SK-N-SH (cell line): Measurements from ENCODE around the gene ANKRD1. TPM values are rescaled to one million over a fixed set of nuclear protein-coding genes. Genes with fewer than 3 reads are reported as not detected.
A peak's percentile ranks its signal among the peaks of the same experiment; 100 is the strongest.

ENCODE experiments used
- CTCF ChIA-PET: fragments of 300-600, 350-600 bp; formaldehyde crosslinking; extraction: SDS; loops from one replicate; lab custom pipeline; 2021; lab: Yijun Ruan, JAX
- POLR2A ChIA-PET: fragments of 350-600 bp; sonication (Branson Sonifier 250); formaldehyde crosslinking; extraction: SDS; loops from one replicate; lab custom pipeline; 2020; ENCODE audit warnings: antibody characterized with exemption, inconsistent platforms; lab: Yijun Ruan, JAX
- DNase-seq: peaks from one replicate; pipeline ENCODE4 v3.0.0; 2012
- H2AFZ ChIP-seq: fragments of 200-600 bp; sonication (generic); 2 replicates; pipeline ENCODE4 v1.8.1; 2016; ENCODE audit warnings: antibody characterized with exemption, mild to moderate bottlenecking, low read depth
- H3F3A ChIP-seq: fragments of 200-600 bp; sonication (generic); replicated peaks from 2 replicates; pipeline ENCODE3; 2016; ENCODE audit warnings: antibody characterized with exemption, mild to moderate bottlenecking; ENCODE audit not compliant: insufficient read depth
- H3K27ac ChIP-seq, 2 experiments: fragments of 200-500 bp in 1 of 2; fragments of 200-600 bp in 1 of 2; sonication (Bioruptor generic) in 1 of 2; sonication (generic), shearing (Covaris generic) in 1 of 2; 2 replicates each; pipeline versions ENCODE4 v1.5.1 to v1.6.1; 2014 to 2016; ENCODE audit warnings: low read depth in 2 of 2, inconsistent platforms in 1 of 2, low read length in 1 of 2, mild to moderate bottlenecking in 1 of 2, mixed read lengths in 1 of 2
- H3K27me3 ChIP-seq: fragments of 200-600 bp; sonication (generic), shearing (Covaris generic); 2 replicates; pipeline ENCODE4 v1.6.1; 2016; ENCODE audit warnings: mixed run types; ENCODE audit not compliant: insufficient read depth
- H3K36me3 ChIP-seq, 2 experiments: fragments of 200-500 bp in 1 of 2; fragments of 200-600 bp in 1 of 2; sonication (Bioruptor generic) in 1 of 2; sonication (generic) in 1 of 2; replicated peaks in 1 of 2; 2 replicates each; pipeline versions ENCODE3 to v1.5.1; 2014 to 2016; ENCODE audit warnings: low read length in 1 of 2, mild to moderate bottlenecking in 1 of 2; ENCODE audit not compliant: insufficient read depth in 2 of 2, control insufficient read depth in 1 of 2
- H3K4me1 ChIP-seq, 2 experiments: fragments of 200-500 bp in 1 of 2; fragments of 200-600 bp in 1 of 2; sonication (Bioruptor generic) in 1 of 2; sonication (generic), shearing (Covaris generic) in 1 of 2; 2 replicates each; pipeline versions ENCODE4 v1.5.1 to v1.6.1; 2014 to 2016; ENCODE audit warnings: low read depth in 1 of 2, low read length in 1 of 2, mixed run types in 1 of 2; ENCODE audit not compliant: insufficient read depth in 2 of 2, control insufficient read depth in 1 of 2
- H3K4me2 ChIP-seq: fragments of 200-600 bp; sonication (generic), shearing (Covaris generic); 2 replicates; pipeline ENCODE4 v1.6.1; 2017; ENCODE audit warnings: mixed run types
- H3K4me3 ChIP-seq, 2 experiments: fragments of 200-500 bp in 1 of 2; fragments of 200-600 bp in 1 of 2; sonication (Bioruptor generic) in 1 of 2; sonication (generic), shearing (Covaris generic) in 1 of 2; 2 replicates each; pipeline versions ENCODE4 v1.5.1 to v1.8.1; 2014 to 2016; ENCODE audit warnings: low read depth in 2 of 2, inconsistent platforms in 1 of 2, low read length in 1 of 2, mild to moderate bottlenecking in 1 of 2, mixed read lengths in 1 of 2, moderate library complexity in 1 of 2
- H3K79me2 ChIP-seq: fragments of 200-600 bp; sonication (generic); 2 replicates; pipeline ENCODE4 v1.8.1; 2017; ENCODE audit warnings: mild to moderate bottlenecking; ENCODE audit not compliant: insufficient read depth
- H3K9ac ChIP-seq: fragments of 200-600 bp; sonication (generic); 2 replicates; pipeline ENCODE4 v1.6.1; 2017; ENCODE audit warnings: mixed run types
- H3K9me2 ChIP-seq: fragments of 200-600 bp; sonication (generic); 2 replicates; pipeline ENCODE4 v1.6.1; 2017; ENCODE audit warnings: mixed run types
- H3K9me3 ChIP-seq: fragments of 200-600 bp; sonication (generic); 2 replicates; pipeline ENCODE4 v1.6.1; 2017; ENCODE audit warnings: mixed run types, mild to moderate bottlenecking, moderate library complexity
- H4K20me1 ChIP-seq: fragments of 200-600 bp; sonication (generic); 2 replicates; pipeline ENCODE4 v1.6.1; 2017; ENCODE audit warnings: mild to moderate bottlenecking, mixed run types; ENCODE audit not compliant: insufficient read depth
- EP300 ChIP-seq, 2 experiments: IDR thresholded peaks; 2 replicates each; pipeline versions ENCODE4 v1.4.0 to v1.6.1; 2012; ENCODE audit warnings: borderline replicate concordance in 1 of 2, low read depth in 1 of 2, low read length in 1 of 2
- FOXM1 ChIP-seq: IDR thresholded peaks from 2 replicates; pipeline ENCODE4 v1.4.0; 2012; ENCODE audit warnings: low read depth, mild to moderate bottlenecking
- GABPA ChIP-seq: IDR thresholded peaks from 2 replicates; pipeline ENCODE4 v1.4.0; 2012; ENCODE audit warnings: low read depth, mild to moderate bottlenecking
- GATA2 ChIP-seq: sonication (generic); formaldehyde crosslinking; IDR thresholded peaks from 2 replicates; pipeline ENCODE4 v1.5.0; 2020; ENCODE audit warnings: mild to moderate bottlenecking, missing genetic modification reagents
- IRF3 ChIP-seq: fragments of 150-350 bp; IDR thresholded peaks from 2 replicates; pipeline ENCODE4 v1.6.1; 2016; ENCODE audit warnings: mild to moderate bottlenecking, low read depth, low read length
- NFIC ChIP-seq: IDR thresholded peaks from 2 replicates; pipeline ENCODE4 v1.4.0; 2012; ENCODE audit warnings: borderline replicate concordance
- PBX3 ChIP-seq: IDR thresholded peaks from 2 replicates; pipeline ENCODE4; 2012
- POLR2AphosphoS5 ChIP-seq: IDR thresholded peaks from 2 replicates; pipeline ENCODE4 v1.6.1; 2012; ENCODE audit warnings: low read depth, low read length
- RFX5 ChIP-seq: IDR thresholded peaks from 2 replicates; pipeline ENCODE4 v1.6.1; 2012; ENCODE audit warnings: mild to moderate bottlenecking, improper control_type of control experiment, low read length
- RXRA ChIP-seq: IDR thresholded peaks from 2 replicates; pipeline ENCODE4 v1.4.0; 2012; ENCODE audit warnings: low read depth, mild to moderate bottlenecking, borderline replicate concordance
- SIN3A ChIP-seq: IDR thresholded peaks from 2 replicates; pipeline ENCODE4 v1.6.1; 2012; ENCODE audit warnings: low read depth, mild to moderate bottlenecking, low read length, moderate library complexity, borderline replicate concordance
- SMC3 ChIP-seq: IDR thresholded peaks from 2 replicates; pipeline ENCODE4 v1.6.1; 2012; ENCODE audit warnings: low read depth, low read length, improper control_type of control experiment
- TAF1 ChIP-seq: IDR thresholded peaks from 2 replicates; pipeline ENCODE4 v1.6.1; 2012; ENCODE audit warnings: low read depth, mild to moderate bottlenecking, low read length, moderate library complexity, borderline replicate concordance
- TCF12 ChIP-seq: IDR thresholded peaks from 2 replicates; pipeline ENCODE4 v1.4.0; 2012
- YY1 ChIP-seq: IDR thresholded peaks from 2 replicates; pipeline ENCODE4 v1.4.0; 2012; ENCODE audit warnings: low read depth, mild to moderate bottlenecking
- ZBTB33 ChIP-seq: IDR thresholded peaks from 2 replicates; pipeline ENCODE4 v1.4.0; 2012; ENCODE audit warnings: low read depth, borderline replicate concordance
- WGBS: methylation state at CpG from one replicate; pipeline ENCODE4 v1.1.6; 2017; ENCODE audit warnings: low lambda C conversion rate; 5-methylcytosine and 5-hydroxymethylcytosine counted together
- polyA plus RNA-seq, 3 experiments: library from polyadenylated mRNA; depleted of rRNA; stranded (reverse); fragments of >200 nt; gene quantifications; 2 replicates each; pipeline ENCODE4 v1.2.3, GENCODE V29; 2012
- TF ChIP-seq, protein P1 (sequence below): fragments of 150-350 bp; IDR thresholded peaks from 2 replicates; pipeline ENCODE4 v1.6.1; 2017; ENCODE audit warnings: antibody characterized with exemption, low read length, low read depth, borderline replicate concordance
- TF ChIP-seq, protein P2 (sequence below): IDR thresholded peaks from 2 replicates; pipeline ENCODE4 v1.6.1; 2012; ENCODE audit warnings: mild to moderate bottlenecking, low read depth, low read length, moderate library complexity

ANKRD1 gene
- polyA plus RNA-seq, 1 of the 3 experiments (the other 2 are of a cell fraction): 41.7 TPM

GRCh38 chr10:90939116-90939515 is 18.2 kb upstream of the ANKRD1 start:
- Histone ChIP-seq H4K20me1 (no peaks in the 10 kb centered on the region), H3K9ac (no peak overlapping the region), H3K4me1 (peaks cover 0 to 24% of the 10 kb centered on the region in 2 experiments; a peak in 1 of 4 replicates), H3K36me3 (no peaks in the 10 kb centered on the region), H3K79me2 (no peaks in the 10 kb centered on the region), H3K27ac (no peak overlapping the region), H3K4me3 (no peak overlapping the region), H3K27me3 (no peaks in the 10 kb centered on the region), H3F3A (peaks cover 9% of the 10 kb centered on the region), H2AFZ (no peak overlapping the region), H3K4me2 (no peak overlapping the region), H3K9me3 (no peaks in the 10 kb centered on the region), H3K9me2 (no peaks in the 10 kb centered on the region)
- 97% methylated on average over 1 of the region's 1 CpG for WGBS
- CTCF ChIA-PET: no interaction called here
- TF ChIP-seq RXRA (no peak), ZBTB33 (no peak)
- no peak for DNase-seq
- POLR2A ChIA-PET: no interaction called here

GRCh38 chr10:90937645-90938258 is 16.9 kb upstream of the ANKRD1 start:
- CTCF ChIA-PET: interaction anchor here (1.3 to 1.5 kb wide), 2 partner anchors 18 to 26 kb away, joined by 3 to 6 read pairs; no protein-coding TSS in a partner anchor
- H3K4me3 ChIP-seq: no peak overlapping the region
- TF ChIP-seq YY1: peak; percentile 32; the same call in 1 of the 2 replicates
- TF ChIP-seq PBX3: peak; percentile 94
- TF ChIP-seq, protein P1, sequence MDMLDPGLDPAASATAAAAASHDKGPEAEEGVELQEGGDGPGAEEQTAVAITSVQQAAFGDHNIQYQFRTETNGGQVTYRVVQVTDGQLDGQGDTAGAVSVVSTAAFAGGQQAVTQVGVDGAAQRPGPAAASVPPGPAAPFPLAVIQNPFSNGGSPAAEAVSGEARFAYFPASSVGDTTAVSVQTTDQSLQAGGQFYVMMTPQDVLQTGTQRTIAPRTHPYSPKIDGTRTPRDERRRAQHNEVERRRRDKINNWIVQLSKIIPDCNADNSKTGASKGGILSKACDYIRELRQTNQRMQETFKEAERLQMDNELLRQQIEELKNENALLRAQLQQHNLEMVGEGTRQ: no peak
- no peak for TF ChIP-seq RFX5
- TF ChIP-seq RXRA: no peak
- peak in 1 of 2 experiments; percentile 77; a peak in 2 of 4 replicates for TF ChIP-seq EP300 (IDR thresholded peaks at IDR 0.05; ENCODE audit: borderline replicate concordance in 1 of 2, low read depth in 1 of 2, low read length in 1 of 2)
- TF ChIP-seq SMC3: no peak
- TF ChIP-seq POLR2AphosphoS5: no peak
- TF ChIP-seq SIN3A: no peak
- TF ChIP-seq NFIC: no peak; the same call in 1 of the 2 replicates
- TF ChIP-seq, protein P2, sequence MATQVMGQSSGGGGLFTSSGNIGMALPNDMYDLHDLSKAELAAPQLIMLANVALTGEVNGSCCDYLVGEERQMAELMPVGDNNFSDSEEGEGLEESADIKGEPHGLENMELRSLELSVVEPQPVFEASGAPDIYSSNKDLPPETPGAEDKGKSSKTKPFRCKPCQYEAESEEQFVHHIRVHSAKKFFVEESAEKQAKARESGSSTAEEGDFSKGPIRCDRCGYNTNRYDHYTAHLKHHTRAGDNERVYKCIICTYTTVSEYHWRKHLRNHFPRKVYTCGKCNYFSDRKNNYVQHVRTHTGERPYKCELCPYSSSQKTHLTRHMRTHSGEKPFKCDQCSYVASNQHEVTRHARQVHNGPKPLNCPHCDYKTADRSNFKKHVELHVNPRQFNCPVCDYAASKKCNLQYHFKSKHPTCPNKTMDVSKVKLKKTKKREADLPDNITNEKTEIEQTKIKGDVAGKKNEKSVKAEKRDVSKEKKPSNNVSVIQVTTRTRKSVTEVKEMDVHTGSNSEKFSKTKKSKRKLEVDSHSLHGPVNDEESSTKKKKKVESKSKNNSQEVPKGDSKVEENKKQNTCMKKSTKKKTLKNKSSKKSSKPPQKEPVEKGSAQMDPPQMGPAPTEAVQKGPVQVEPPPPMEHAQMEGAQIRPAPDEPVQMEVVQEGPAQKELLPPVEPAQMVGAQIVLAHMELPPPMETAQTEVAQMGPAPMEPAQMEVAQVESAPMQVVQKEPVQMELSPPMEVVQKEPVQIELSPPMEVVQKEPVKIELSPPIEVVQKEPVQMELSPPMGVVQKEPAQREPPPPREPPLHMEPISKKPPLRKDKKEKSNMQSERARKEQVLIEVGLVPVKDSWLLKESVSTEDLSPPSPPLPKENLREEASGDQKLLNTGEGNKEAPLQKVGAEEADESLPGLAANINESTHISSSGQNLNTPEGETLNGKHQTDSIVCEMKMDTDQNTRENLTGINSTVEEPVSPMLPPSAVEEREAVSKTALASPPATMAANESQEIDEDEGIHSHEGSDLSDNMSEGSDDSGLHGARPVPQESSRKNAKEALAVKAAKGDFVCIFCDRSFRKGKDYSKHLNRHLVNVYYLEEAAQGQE: no peak
- TF ChIP-seq TCF12: peak; percentile 89
- no peak for TF ChIP-seq IRF3
- no peak for TF ChIP-seq GABPA
- TF ChIP-seq GATA2: no peak
- no peak for TF ChIP-seq FOXM1
- TF ChIP-seq TAF1: no peak

More at GRCh38 chr10:90937645-90938258, 16.9 kb upstream of the ANKRD1 start:
- WGBS: 47% methylated on average over 8 of the region's 8 CpGs
- Histone ChIP-seq H2AFZ (peak overlapping the region; percentile 49; the same call in 1 of the 2 replicates), H3K4me2 (0 out of 2 replicates have a peak overlapping the region, but pooled peaks have one; percentile 2), H3K9me3 (no peaks in the 10 kb centered on the region), H3K27ac (peak overlapping the region; percentile 9 to 23; a peak in 2 of 4 replicates), H3K36me3 (no peaks in the 10 kb centered on the region), H3K27me3 (no peaks in the 10 kb centered on the region), H4K20me1 (no peaks in the 10 kb centered on the region), H3K9ac (no peak overlapping the region), H3K9me2 (no peaks in the 10 kb centered on the region), H3K4me1 (peaks cover 0 to 24% of the 10 kb centered on the region in 2 experiments; a peak in 1 of 4 replicates), H3K79me2 (no peaks in the 10 kb centered on the region), H3F3A (peaks cover 14% of the 10 kb centered on the region)
- no peak for DNase-seq
- POLR2A ChIA-PET: no interaction called here
